ENCODE results near the gene SLCO1B1. TPM values are rescaled to one million over a fixed set of nuclear protein-coding genes. Genes with fewer than 3 reads are reported as not detected.
A peak's percentile ranks its signal among the peaks of the same experiment; 100 is the strongest.

The SLCO1B1 gene
- total and polyA plus RNA-seq, 2 experiments from 2014 or later: 0.24 to 0.50 TPM

DNA sequence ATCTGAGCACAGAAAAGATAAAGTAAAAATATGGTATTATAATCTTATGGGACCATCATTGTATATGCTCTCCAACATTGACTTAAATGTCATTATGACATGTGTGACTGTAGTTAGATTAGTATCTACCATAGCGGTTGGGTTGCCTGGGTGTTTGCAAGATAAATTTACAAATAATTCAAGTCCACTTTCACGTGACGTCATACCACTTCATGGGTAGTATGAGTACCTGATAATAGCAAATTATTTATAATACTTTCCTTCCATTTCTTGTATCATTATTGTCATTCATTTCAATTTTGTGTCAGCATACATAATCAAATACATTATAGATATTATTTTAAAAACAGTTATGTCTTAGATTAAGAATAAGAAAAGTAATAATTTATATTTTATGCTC lies 20.2 kb downstream of the SLCO1B1 start (continued):
- TF ChIP-seq, protein P1, sequence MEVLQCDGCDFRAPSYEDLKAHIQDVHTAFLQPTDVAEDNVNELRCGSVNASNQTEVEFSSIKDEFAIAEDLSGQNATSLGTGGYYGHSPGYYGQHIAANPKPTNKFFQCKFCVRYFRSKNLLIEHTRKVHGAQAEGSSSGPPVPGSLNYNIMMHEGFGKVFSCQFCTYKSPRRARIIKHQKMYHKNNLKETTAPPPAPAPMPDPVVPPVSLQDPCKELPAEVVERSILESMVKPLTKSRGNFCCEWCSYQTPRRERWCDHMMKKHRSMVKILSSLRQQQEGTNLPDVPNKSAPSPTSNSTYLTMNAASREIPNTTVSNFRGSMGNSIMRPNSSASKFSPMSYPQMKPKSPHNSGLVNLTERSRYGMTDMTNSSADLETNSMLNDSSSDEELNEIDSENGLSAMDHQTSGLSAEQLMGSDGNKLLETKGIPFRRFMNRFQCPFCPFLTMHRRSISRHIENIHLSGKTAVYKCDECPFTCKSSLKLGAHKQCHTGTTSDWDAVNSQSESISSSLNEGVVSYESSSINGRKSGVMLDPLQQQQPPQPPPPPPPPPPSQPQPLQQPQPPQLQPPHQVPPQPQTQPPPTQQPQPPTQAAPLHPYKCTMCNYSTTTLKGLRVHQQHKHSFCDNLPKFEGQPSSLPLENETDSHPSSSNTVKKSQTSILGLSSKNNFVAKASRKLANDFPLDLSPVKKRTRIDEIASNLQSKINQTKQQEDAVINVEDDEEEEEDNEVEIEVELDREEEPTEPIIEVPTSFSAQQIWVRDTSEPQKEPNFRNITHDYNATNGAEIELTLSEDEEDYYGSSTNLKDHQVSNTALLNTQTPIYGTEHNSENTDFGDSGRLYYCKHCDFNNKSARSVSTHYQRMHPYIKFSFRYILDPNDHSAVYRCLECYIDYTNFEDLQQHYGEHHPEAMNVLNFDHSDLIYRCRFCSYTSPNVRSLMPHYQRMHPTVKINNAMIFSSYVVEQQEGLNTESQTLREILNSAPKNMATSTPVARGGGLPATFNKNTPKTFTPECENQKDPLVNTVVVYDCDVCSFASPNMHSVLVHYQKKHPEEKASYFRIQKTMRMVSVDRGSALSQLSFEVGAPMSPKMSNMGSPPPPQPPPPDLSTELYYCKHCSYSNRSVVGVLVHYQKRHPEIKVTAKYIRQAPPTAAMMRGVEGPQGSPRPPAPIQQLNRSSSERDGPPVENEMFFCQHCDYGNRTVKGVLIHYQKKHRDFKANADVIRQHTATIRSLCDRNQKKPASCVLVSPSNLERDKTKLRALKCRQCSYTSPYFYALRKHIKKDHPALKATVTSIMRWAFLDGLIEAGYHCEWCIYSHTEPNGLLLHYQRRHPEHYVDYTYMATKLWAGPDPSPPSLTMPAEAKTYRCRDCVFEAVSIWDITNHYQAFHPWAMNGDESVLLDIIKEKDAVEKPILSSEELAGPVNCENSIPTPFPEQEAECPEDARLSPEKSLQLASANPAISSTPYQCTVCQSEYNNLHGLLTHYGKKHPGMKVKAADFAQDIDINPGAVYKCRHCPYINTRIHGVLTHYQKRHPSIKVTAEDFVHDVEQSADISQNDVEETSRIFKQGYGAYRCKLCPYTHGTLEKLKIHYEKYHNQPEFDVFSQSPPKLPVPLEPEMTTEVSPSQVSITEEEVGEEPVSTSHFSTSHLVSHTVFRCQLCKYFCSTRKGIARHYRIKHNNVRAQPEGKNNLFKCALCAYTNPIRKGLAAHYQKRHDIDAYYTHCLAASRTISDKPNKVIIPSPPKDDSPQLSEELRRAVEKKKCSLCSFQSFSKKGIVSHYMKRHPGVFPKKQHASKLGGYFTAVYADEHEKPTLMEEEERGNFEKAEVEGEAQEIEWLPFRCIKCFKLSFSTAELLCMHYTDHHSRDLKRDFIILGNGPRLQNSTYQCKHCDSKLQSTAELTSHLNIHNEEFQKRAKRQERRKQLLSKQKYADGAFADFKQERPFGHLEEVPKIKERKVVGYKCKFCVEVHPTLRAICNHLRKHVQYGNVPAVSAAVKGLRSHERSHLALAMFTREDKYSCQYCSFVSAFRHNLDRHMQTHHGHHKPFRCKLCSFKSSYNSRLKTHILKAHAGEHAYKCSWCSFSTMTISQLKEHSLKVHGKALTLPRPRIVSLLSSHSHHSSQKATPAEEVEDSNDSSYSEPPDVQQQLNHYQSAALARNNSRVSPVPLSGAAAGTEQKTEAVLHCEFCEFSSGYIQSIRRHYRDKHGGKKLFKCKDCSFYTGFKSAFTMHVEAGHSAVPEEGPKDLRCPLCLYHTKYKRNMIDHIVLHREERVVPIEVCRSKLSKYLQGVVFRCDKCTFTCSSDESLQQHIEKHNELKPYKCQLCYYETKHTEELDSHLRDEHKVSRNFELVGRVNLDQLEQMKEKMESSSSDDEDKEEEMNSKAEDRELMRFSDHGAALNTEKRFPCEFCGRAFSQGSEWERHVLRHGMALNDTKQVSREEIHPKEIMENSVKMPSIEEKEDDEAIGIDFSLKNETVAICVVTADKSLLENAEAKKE (CRISPR knock-in tag; IDR thresholded peaks at IDR 0.05): no peak
- TF ChIP-seq, protein P2, sequence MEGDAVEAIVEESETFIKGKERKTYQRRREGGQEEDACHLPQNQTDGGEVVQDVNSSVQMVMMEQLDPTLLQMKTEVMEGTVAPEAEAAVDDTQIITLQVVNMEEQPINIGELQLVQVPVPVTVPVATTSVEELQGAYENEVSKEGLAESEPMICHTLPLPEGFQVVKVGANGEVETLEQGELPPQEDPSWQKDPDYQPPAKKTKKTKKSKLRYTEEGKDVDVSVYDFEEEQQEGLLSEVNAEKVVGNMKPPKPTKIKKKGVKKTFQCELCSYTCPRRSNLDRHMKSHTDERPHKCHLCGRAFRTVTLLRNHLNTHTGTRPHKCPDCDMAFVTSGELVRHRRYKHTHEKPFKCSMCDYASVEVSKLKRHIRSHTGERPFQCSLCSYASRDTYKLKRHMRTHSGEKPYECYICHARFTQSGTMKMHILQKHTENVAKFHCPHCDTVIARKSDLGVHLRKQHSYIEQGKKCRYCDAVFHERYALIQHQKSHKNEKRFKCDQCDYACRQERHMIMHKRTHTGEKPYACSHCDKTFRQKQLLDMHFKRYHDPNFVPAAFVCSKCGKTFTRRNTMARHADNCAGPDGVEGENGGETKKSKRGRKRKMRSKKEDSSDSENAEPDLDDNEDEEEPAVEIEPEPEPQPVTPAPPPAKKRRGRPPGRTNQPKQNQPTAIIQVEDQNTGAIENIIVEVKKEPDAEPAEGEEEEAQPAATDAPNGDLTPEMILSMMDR (conservative IDR thresholded peaks at IDR 0.05; ENCODE audit: low read depth in 2 of 2): no peak

DNA sequence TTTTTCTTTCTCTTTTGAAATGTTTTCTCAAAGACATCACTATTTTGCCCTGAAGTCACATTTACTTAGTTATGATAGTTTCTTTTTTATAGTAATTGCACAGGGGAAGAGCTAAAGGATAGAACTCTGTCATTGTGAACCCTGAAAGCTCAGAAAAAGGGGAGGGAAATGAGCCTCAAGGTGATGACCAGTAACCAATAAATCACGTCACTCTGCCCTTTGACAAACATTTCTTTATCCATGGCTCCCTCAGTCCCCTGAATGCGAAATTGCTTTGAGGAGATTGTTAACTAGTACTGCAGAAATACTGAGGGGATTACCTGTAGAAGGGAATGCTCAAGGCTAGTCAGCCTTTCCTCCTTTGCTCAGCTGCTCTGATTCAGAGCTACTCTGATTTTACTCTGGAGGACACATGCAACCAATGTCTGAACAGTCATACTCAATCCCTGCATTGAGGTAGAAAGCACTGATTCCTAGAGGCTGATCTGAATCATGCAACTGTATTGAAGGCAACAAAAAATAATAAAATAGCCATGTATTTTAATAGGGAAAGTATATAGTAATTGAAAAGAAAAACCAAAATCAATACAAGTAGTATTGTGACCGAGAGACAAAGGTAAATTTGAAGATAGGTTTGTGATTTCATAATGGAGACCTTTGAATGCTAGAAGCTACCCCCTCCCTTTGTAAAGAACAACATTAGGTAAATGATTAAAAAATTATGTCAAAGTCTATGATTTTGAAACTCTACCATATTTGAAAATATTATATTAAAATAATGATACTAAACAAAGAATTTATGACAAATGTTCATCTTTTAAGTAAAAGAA lies 24.7 kb downstream of the SLCO1B1 start:
- H3K79me2 ChIP-seq (replicated peaks; ENCODE audit: insufficient read depth): no peaks in the 10 kb centered on the region
- Mint-ChIP-seq H3K9me3 (peaks cover 3% of the 10 kb centered on the region; the same call in 1 of the 3 replicates), H3K36me3 (ENCODE audit: low read depth) (peaks cover 3% of the 10 kb centered on the region; the same call in 1 of the 3 replicates), H3K4me3 (no peak overlapping the region), H3K27ac (no peak overlapping the region), H3K27me3 (ENCODE audit: insufficient read depth, low read depth, poor library complexity) (no peaks in the 10 kb centered on the region), H3K4me1 (peaks cover 5% of the 10 kb centered on the region; the same call in 1 of the 3 replicates)
- no peak overlapping the region for H3K4me2 ChIP-seq
- no peaks in the 10 kb centered on the region for H3K9me2 ChIP-seq (ENCODE audit: insufficient read depth)
- DNase-seq (ENCODE audit: low spot score): peak; percentile 2
- H3K36me3 ChIP-seq (ENCODE audit: insufficient read depth): no peaks in the 10 kb centered on the region
- no peak overlapping the region for H3K27ac ChIP-seq (ENCODE audit: low read depth)
- H4K20me1 ChIP-seq (replicated peaks; ENCODE audit: insufficient read depth): no peaks in the 10 kb centered on the region
- no peak; the same call in 2 of the 3 replicates for ATAC-seq
- H3K27me3 ChIP-seq (ENCODE audit: insufficient read depth): no peaks in the 10 kb centered on the region
- no peak overlapping the region for H3K4me3 ChIP-seq
- no peaks in the 10 kb centered on the region for H3K4me1 ChIP-seq (ENCODE audit: insufficient read depth)
- H3F3A ChIP-seq (replicated peaks; ENCODE audit: low read depth): no peaks in the 10 kb centered on the region
- peak overlapping the region; percentile 70; the same call in 1 of the 2 replicates for H2AFZ ChIP-seq
- no peak for TF ChIP-seq NANOG (IDR thresholded peaks at IDR 0.05; ENCODE audit: borderline replicate concordance)
- TF ChIP-seq, protein P3, sequence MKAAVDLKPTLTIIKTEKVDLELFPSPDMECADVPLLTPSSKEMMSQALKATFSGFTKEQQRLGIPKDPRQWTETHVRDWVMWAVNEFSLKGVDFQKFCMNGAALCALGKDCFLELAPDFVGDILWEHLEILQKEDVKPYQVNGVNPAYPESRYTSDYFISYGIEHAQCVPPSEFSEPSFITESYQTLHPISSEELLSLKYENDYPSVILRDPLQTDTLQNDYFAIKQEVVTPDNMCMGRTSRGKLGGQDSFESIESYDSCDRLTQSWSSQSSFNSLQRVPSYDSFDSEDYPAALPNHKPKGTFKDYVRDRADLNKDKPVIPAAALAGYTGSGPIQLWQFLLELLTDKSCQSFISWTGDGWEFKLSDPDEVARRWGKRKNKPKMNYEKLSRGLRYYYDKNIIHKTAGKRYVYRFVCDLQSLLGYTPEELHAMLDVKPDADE (IDR thresholded peaks at IDR 0.05): no peak
- no peak for TF ChIP-seq ZNF331 (CRISPR knock-in tag; IDR thresholded peaks at IDR 0.05; ENCODE audit: low read depth)
- no peak for TF ChIP-seq EZH2phosphoT487 (IDR thresholded peaks at IDR 0.05; ENCODE audit: unreplicated experiment)
- TF ChIP-seq POLR2AphosphoS5 (IDR thresholded peaks at IDR 0.05; ENCODE audit: low read depth): no peak
- TF ChIP-seq CREB1 (CRISPR knock-in tag; IDR thresholded peaks at IDR 0.05; ENCODE audit: low read depth): no peak
- TF ChIP-seq STAT1 (IDR thresholded peaks at IDR 0.05; ENCODE audit: unreplicated experiment): no peak
- TF ChIP-seq, protein P2 (conservative IDR thresholded peaks at IDR 0.05; ENCODE audit: low read depth in 2 of 2): no peak
- no peak for TF ChIP-seq EZH2 (IDR thresholded peaks at IDR 0.05; ENCODE audit: low read depth, unreplicated experiment)

All from GM23338 (cell line).